IMR-90 (cell line): ENCODE results near the gene MSANTD7.

Experiments used
- BHLHE40 ChIP-seq: fragments of 150-350 bp; IDR thresholded peaks from 2 replicates; pipeline ENCODE4 v1.6.1; 2016; ENCODE audit warnings: mild to moderate bottlenecking, low read depth, low read length
- CEBPB ChIP-seq: IDR thresholded peaks from 2 replicates; pipeline ENCODE4 v1.6.1; 2012; ENCODE audit warnings: low read depth, low read length, improper control_type of control experiment
- CHD1 ChIP-seq: IDR thresholded peaks from 2 replicates; pipeline ENCODE4 v1.6.1; 2012; ENCODE audit warnings: low read depth, low read length, improper control_type of control experiment
- CTCF ChIP-seq: conservative IDR thresholded peaks from 2 replicates; pipeline ENCODE4 v1.5.1; 2012; ENCODE audit warnings: mild to moderate bottlenecking, low read depth, low read length, improper control_type of control experiment
- MXI1 ChIP-seq: IDR thresholded peaks from 2 replicates; pipeline ENCODE4 v1.6.1; 2012; ENCODE audit warnings: low read depth, mild to moderate bottlenecking, low read length, moderate library complexity, borderline replicate concordance
- NFE2L2 ChIP-seq: fragments of 150-350 bp; IDR thresholded peaks from 2 replicates; pipeline ENCODE4 v1.6.1; 2016; ENCODE audit warnings: low read depth, mild to moderate bottlenecking, low read length
- POLR2A ChIP-seq: IDR thresholded peaks from 2 replicates; pipeline ENCODE4 v1.6.1; 2012; ENCODE audit warnings: mild to moderate bottlenecking, low read depth, low read length
- RAD21 ChIP-seq: IDR thresholded peaks from 2 replicates; pipeline ENCODE4 v1.6.1; 2012; ENCODE audit warnings: low read length, improper control_type of control experiment
- SMC3 ChIP-seq: fragments of 150-350 bp; IDR thresholded peaks from 2 replicates; pipeline ENCODE4 v1.6.1; 2016; ENCODE audit warnings: low read depth, mild to moderate bottlenecking, antibody characterized with exemption, low read length, moderate library complexity
- USF2 ChIP-seq: fragments of 150-350 bp; IDR thresholded peaks from 2 replicates; pipeline ENCODE4 v1.6.1; 2017; ENCODE audit warnings: mild to moderate bottlenecking, antibody characterized with exemption, low read length, low read depth

- TF ChIP-seq CTCF (no peak), CHD1 (no peak), POLR2A (no peak), USF2 (no peak), RAD21 (no peak), SMC3 (no peak), MXI1 (no peak), BHLHE40 (no peak), NFE2L2 (no peak), CEBPB (no peak)
Measured at GRCh38 chr10:14880229-14880628, 42.1 kb downstream of the MSANTD7 start.
